ENCODE measurements around the gene ATF3. TPM values are rescaled to one million over a fixed set of nuclear protein-coding genes. Genes with fewer than 3 reads are reported as not detected.

Gene ATF3
- total and polyA plus RNA-seq, 2 donors: 20.2 to 118 TPM

DNA sequence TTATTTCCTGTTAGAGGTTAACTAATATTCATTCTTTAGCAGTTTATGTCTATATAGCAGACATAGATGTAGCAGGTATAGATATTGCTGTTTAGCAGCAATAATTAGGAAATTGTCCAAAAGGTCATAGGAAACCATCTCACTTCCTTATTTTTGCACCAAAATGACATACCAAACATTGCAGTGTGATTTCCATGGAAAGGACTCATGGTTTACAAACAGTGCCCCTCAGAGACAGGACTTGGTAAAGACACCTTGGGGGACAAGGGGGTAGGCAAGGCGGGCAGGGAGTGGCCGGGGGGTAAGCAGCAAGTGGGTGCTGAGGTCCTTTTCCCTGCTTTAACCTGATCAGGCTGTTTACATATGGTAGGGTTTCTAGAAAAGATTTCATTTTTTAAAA lies 60.5 kb downstream of the ATF3 start:
- Histone ChIP-seq H3K36me3 (ENCODE audit: insufficient read depth) (no peaks in the 10 kb centered on the region), H3K4me1 (ENCODE audit: insufficient read depth) (no peaks in the 10 kb centered on the region), H3K4me3 (ENCODE audit: low read depth, low read length) (no peak overlapping the region), H3K27ac (ENCODE audit: low read depth) (no peak overlapping the region)
- no peak for DNase-seq (ENCODE audit: extremely low spot score)
- 76% methylated on average over 2 of the region's 2 CpGs for WGBS

DNA sequence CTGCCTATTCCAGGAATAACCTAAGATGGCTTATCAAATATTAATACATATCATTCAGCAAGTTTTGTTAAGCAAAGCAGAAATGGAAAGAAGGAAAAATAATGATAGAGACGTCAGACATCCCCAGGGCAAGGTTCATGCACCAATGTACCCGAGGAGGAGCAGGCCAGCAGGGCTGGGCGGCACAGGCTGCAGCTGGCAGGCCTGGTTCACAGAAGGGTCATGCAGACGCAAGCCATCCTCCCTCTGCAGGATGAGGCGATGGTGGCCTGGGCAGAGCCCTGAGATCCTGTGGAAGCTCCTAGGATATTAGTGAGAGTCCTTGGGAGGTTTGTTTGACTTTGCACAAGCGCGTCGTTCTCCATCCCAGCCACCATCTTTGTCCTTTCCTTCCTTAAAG lies 61.0 kb downstream of the ATF3 start:
- Histone ChIP-seq H3K4me1 (ENCODE audit: insufficient read depth) (no peaks in the 10 kb centered on the region), H3K36me3 (ENCODE audit: insufficient read depth) (no peaks in the 10 kb centered on the region), H3K4me3 (ENCODE audit: low read depth, low read length) (no peak overlapping the region), H3K27ac (ENCODE audit: low read depth) (no peak overlapping the region)
- DNase-seq (ENCODE audit: extremely low spot score): no peak
- WGBS: 89% methylated on average over 8 of the region's 8 CpGs

DNA sequence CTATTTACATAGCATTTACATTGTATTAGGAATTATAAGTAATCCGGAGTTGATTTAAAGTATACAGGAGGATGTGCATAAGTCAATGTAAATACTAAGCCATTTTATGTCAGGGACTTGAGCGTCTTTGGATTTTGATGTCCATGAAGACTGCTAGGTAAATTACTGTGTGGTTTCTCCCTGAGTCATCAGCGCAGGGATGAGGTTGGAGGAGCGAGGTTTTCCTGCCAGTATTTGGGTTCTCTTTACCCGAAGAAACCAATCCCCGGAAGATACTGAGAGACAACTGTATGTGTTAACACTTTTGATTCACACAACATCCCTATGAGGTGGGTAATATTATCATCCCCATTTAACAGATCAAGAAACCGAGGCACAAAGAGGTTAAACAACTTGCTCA lies 61.7 kb downstream of the ATF3 start:
- WGBS: 93% methylated on average over 7 of the region's 7 CpGs
- no peak for DNase-seq (ENCODE audit: extremely low spot score)
- no peaks in the 10 kb centered on the region for H3K36me3 ChIP-seq (ENCODE audit: insufficient read depth)
- H3K27ac ChIP-seq (ENCODE audit: low read depth): no peak overlapping the region
- H3K4me3 ChIP-seq (ENCODE audit: low read depth, low read length): no peak overlapping the region
- H3K4me1 ChIP-seq (ENCODE audit: insufficient read depth): no peaks in the 10 kb centered on the region

Other genes starting within 250 kb of the ATF3 start
- gene PACC1, start 193.9 kb upstream of the ATF3 start, total RNA-seq: 5.3 TPM
- 3.8 TPM for gene PACC1, start 193.9 kb upstream of the ATF3 start, polyA plus RNA-seq
- 42.5 TPM for gene NENF, start 175.8 kb upstream of the ATF3 start, total RNA-seq
- 75.2 TPM for gene NENF, start 175.8 kb upstream of the ATF3 start, polyA plus RNA-seq
- gene BATF3, start 91.1 kb downstream of the ATF3 start, total RNA-seq: 2.3 TPM
- gene BATF3, start 91.1 kb downstream of the ATF3 start, polyA plus RNA-seq: 3.7 TPM
- gene NSL1, start 183.0 kb downstream of the ATF3 start, total RNA-seq: 69.2 TPM
- gene NSL1, start 183.0 kb downstream of the ATF3 start, polyA plus RNA-seq: 30.8 TPM
- gene TATDN3, start 183.1 kb downstream of the ATF3 start, total RNA-seq: 18.8 TPM
- 13.1 TPM for gene TATDN3, start 183.1 kb downstream of the ATF3 start, polyA plus RNA-seq
- not detected for gene SPATA45, start 238.9 kb downstream of the ATF3 start, total RNA-seq
- not detected for gene SPATA45, start 238.9 kb downstream of the ATF3 start, polyA plus RNA-seq
- 25.2 TPM for gene FLVCR1, start 249.5 kb downstream of the ATF3 start, total RNA-seq
- 4.1 TPM for gene FLVCR1, start 249.5 kb downstream of the ATF3 start, polyA plus RNA-seq